ENCODE data around the gene DBN1. TPM values are rescaled to one million over a fixed set of nuclear protein-coding genes. Genes with fewer than 3 reads are reported as not detected.

Gene DBN1
- total and polyA plus RNA-seq, 9 of the 15 experiments (the other 6 are each of a cell fraction or from before 2014, with no cell fraction given), result 0.25 to 87.2 (median 27.9) TPM

- TF ChIP-seq, protein P1, sequence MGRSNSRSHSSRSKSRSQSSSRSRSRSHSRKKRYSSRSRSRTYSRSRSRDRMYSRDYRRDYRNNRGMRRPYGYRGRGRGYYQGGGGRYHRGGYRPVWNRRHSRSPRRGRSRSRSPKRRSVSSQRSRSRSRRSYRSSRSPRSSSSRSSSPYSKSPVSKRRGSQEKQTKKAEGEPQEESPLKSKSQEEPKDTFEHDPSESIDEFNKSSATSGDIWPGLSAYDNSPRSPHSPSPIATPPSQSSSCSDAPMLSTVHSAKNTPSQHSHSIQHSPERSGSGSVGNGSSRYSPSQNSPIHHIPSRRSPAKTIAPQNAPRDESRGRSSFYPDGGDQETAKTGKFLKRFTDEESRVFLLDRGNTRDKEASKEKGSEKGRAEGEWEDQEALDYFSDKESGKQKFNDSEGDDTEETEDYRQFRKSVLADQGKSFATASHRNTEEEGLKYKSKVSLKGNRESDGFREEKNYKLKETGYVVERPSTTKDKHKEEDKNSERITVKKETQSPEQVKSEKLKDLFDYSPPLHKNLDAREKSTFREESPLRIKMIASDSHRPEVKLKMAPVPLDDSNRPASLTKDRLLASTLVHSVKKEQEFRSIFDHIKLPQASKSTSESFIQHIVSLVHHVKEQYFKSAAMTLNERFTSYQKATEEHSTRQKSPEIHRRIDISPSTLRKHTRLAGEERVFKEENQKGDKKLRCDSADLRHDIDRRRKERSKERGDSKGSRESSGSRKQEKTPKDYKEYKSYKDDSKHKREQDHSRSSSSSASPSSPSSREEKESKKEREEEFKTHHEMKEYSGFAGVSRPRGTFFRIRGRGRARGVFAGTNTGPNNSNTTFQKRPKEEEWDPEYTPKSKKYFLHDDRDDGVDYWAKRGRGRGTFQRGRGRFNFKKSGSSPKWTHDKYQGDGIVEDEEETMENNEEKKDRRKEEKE (IDR thresholded peaks at IDR 0.05; ENCODE audit: borderline replicate concordance in 1 of 2, control insufficient read depth in 1 of 2, low read depth in 2 of 2, low read length in 1 of 2), result 0 out of 4 replicates have a peak, but pooled peaks of 1 of the 2 experiments have one; percentile 21
- TF ChIP-seq, protein P2, sequence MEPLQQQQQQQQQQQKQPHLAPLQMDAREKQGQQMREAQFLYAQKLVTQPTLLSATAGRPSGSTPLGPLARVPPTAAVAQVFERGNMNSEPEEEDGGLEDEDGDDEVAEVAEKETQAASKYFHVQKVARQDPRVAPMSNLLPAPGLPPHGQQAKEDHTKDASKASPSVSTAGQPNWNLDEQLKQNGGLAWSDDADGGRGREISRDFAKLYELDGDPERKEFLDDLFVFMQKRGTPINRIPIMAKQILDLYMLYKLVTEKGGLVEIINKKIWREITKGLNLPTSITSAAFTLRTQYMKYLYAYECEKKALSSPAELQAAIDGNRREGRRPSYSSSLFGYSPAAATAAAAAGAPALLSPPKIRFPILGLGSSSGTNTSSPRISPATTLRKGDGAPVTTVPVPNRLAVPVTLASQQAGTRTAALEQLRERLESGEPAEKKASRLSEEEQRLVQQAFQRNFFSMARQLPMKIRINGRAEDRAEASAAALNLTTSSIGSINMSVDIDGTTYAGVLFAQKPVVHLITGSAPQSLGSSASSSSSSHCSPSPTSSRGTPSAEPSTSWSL (CRISPR knock-in tag; IDR thresholded peaks at IDR 0.05; ENCODE audit: borderline replicate concordance), result no peak
- TF ChIP-seq RBM22 (IDR thresholded peaks at IDR 0.05; ENCODE audit: low read depth, low read length, poor library complexity, severe bottlenecking) (no peak), PTBP1 (IDR thresholded peaks at IDR 0.05; ENCODE audit: low read depth, low read length) (no peak), SREBF2 (CRISPR knock-in tag; IDR thresholded peaks at IDR 0.05) (no peak), SMAD2 (IDR thresholded peaks at IDR 0.05; ENCODE audit: low read depth, low read length) (no peak), ZNF23 (CRISPR knock-in tag; IDR thresholded peaks at IDR 0.05) (no peak), ZNF507 (tag; conservative IDR thresholded peaks at IDR 0.05) (no peak), PHB2 (IDR thresholded peaks at IDR 0.05; ENCODE audit: low read depth) (no peak), NFIX (CRISPR knock-in tag; IDR thresholded peaks at IDR 0.05; ENCODE audit: low read depth) (no peak), ZFP1 (CRISPR knock-in tag; IDR thresholded peaks at IDR 0.05) (no peak), FOS (IDR thresholded peaks at IDR 0.05; ENCODE audit: extremely low read depth, insufficient read length) (no peak), SMARCB1 (IDR thresholded peaks at IDR 0.05; ENCODE audit: insufficient read length, low read depth) (no peak), ZNF121 (CRISPR knock-in tag; conservative IDR thresholded peaks at IDR 0.05) (no peak), KDM1A (IDR thresholded peaks at IDR 0.05) (no peak)
- TF ChIP-seq, protein P3, sequence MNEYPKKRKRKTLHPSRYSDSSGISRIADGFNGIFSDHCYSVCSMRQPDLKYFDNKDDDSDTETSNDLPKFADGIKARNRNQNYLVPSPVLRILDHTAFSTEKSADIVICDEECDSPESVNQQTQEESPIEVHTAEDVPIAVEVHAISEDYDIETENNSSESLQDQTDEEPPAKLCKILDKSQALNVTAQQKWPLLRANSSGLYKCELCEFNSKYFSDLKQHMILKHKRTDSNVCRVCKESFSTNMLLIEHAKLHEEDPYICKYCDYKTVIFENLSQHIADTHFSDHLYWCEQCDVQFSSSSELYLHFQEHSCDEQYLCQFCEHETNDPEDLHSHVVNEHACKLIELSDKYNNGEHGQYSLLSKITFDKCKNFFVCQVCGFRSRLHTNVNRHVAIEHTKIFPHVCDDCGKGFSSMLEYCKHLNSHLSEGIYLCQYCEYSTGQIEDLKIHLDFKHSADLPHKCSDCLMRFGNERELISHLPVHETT (CRISPR knock-in tag; conservative IDR thresholded peaks at IDR 0.05 in 1 of 2, IDR thresholded peaks at IDR 0.05 in 1 of 2), result 0 out of 4 replicates have a peak, but pooled peaks of 1 of the 2 experiments have one; percentile 13
- TF ChIP-seq, protein P4, sequence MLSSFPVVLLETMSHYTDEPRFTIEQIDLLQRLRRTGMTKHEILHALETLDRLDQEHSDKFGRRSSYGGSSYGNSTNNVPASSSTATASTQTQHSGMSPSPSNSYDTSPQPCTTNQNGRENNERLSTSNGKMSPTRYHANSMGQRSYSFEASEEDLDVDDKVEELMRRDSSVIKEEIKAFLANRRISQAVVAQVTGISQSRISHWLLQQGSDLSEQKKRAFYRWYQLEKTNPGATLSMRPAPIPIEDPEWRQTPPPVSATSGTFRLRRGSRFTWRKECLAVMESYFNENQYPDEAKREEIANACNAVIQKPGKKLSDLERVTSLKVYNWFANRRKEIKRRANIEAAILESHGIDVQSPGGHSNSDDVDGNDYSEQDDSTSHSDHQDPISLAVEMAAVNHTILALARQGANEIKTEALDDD (IDR thresholded peaks at IDR 0.05), result no peak
- TF ChIP-seq, protein P5, sequence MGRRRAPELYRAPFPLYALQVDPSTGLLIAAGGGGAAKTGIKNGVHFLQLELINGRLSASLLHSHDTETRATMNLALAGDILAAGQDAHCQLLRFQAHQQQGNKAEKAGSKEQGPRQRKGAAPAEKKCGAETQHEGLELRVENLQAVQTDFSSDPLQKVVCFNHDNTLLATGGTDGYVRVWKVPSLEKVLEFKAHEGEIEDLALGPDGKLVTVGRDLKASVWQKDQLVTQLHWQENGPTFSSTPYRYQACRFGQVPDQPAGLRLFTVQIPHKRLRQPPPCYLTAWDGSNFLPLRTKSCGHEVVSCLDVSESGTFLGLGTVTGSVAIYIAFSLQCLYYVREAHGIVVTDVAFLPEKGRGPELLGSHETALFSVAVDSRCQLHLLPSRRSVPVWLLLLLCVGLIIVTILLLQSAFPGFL (CRISPR knock-in tag; IDR thresholded peaks at IDR 0.05), result no peak
These were observed 45.4 kb downstream of the DBN1 start (continued) for GRCh38 chr5:177427919-177428573.

Measured in K562 (cell line).